ENCODE results near the gene BMP7.

The BMP7 gene

GRCh38 chr20:57190536-57191264 lies 75.7 kb downstream of the BMP7 start:
- no peak for DNase-seq (ENCODE audit: low read depth)

DNA sequence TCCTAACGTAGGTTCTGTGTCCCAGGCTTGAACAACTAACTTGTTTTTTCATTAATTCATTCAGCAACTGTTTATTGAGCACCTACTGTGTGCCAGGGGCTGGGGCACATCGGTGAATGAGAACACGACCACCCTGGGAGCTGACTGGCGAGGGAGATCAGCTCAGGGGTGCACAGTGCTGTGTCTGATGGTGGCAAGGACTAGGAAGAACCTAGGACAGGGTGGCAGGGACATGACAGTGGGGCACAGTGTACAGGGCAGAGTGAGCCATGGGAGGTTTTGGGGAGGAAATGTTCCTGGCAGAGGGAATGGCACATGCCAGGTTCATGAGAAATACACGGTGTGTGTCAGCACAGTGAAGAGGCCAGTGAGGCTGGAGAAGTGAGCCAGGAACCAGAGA lies 76.7 kb downstream of the BMP7 start:
- DNase-seq (ENCODE audit: low read depth): no peak

- no peak for DNase-seq (ENCODE audit: low read depth)
Measured at GRCh38 chr20:57188576-57189079, 77.8 kb downstream of the BMP7 start.

DNA sequence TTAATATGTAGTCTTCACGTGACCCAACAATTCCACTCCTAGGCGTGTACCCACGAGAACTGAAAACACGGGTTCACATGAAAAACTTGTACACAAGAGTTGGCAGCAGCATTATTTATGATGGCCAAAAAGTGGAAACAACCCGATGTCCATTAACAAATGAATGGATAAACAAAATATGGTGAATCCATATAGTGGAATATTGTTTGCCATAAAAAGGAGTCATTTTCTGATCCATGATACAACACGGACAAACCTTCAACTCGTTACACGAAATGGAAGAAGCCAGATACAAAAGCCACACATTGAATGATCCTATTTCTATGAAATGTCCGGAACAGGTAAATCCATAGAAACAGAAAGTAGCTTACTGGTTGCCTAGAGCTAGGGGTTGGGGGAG lies 78.4 kb downstream of the BMP7 start:
- DNase-seq (ENCODE audit: low read depth): no peak

- no peak for DNase-seq (ENCODE audit: low read depth)
Measured at GRCh38 chr20:57187068-57187634, 79.3 kb downstream of the BMP7 start.

DNA sequence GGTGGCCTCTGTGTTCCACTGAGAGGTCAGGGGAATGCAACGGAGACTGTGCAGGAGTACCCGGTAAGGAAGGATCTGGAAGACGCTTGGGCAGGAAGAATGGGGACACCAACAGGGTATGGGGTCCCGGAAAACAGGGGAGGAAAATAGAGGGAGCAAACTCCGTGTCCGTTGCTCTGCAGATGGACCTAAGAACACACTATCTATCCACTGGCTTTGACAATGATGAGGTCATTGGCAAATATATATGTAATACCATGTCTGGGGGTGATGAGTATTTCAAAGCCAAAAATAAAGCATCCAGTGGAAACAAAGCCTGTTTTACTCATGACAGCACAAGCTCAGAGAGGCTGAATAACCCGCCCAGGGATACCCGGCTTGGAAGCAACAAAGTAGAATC lies 80.2 kb downstream of the BMP7 start:
- DNase-seq (ENCODE audit: low read depth): no peak

DNA sequence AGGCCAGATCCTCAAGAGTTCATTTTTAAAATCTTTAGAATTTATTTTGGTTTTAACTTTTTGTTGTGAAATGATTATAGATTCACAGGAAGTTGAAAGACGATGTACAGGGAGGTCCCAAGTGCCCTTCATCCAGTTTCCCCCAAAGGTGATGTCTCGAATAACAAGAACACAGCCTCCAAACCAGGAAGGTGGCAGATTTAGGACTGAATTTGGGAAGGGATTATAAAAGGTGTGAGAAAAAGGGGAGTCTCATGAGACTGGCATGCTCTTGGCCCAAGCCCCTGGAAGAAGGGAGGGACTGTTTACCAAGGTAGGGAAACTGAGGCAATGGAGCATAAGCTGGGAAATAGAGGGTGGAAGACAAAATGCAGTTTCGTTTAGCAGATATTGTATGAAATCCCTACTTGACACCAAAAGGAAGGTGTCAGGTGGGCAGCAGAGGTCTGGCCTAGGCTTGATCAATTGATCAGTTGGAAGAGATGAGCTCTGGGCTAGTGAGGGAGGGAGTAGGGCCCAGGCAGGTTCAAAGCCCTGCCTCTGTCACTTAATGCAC lies 81.2 kb downstream of the BMP7 start:
- no peak for DNase-seq (ENCODE audit: low read depth)

GRCh38 chr20:57183457-57184009 lies 82.9 kb downstream of the BMP7 start:
- DNase-seq (ENCODE audit: low read depth): no peak

DNA sequence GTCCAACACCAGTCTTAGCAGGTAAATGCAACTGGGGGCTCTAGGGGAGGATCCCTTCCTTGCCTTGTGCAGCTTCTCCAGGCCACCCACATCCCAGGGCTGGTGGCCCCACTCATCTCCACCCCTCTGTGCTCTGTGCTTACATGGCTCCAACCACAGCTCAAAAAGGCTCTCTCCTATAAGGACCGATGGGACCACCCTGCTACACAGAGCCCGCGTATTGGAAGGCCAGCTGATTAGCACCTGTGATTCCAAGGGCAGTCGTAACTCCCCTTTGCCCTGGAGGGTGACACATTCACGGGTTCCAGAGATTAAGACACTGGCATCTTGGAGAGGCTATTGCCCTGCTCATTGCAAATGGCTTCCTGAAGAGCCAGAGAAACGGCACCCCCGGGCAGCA lies 84.8 kb downstream of the BMP7 start:
- DNase-seq (ENCODE audit: low read depth): no peak

- no peak for DNase-seq (ENCODE audit: low read depth)
Measured at GRCh38 chr20:57180954-57181353, 85.5 kb downstream of the BMP7 start.

DNA sequence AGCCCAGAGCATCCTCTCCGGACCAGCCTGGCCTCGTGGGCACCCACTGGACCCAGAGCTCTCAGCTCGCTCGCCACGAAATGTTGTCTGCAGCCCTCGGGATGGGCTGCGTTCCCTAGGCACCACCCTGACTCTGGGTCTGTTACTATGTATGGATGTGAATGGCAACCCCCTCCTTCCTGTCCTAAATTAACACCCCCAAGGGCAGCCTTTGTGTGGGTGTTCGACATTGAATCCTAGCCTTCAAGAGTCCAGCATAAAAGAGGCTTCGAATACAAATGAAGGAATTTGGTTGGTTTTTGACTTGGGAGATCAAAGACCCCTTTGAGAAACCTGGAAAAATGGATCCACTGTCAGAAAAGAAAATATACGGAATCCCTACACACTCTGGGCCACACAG lies 86.1 kb downstream of the BMP7 start:
- no peak for DNase-seq (ENCODE audit: low read depth)

DNA sequence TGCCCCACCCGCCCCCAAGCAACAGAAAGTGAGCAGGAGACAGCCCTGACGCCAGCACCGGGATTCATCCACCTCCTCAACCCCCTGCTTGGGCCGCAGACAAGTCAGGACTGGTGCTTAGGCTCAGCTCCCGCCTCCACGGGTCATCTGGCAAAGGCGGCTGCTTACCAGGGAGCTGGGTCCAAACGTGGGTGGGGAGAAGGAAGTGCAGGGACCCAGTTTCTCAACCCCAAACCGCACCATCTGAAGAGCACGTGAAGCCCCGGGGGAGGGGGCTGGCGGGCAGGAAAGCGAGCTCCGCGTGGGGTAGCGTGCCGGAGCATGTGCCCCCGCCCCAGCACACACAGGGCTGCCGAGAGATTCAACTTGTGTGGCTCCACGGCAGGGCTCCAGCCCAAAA lies 87.2 kb downstream of the BMP7 start:
- DNase-seq (ENCODE audit: low read depth): no peak

DNA sequence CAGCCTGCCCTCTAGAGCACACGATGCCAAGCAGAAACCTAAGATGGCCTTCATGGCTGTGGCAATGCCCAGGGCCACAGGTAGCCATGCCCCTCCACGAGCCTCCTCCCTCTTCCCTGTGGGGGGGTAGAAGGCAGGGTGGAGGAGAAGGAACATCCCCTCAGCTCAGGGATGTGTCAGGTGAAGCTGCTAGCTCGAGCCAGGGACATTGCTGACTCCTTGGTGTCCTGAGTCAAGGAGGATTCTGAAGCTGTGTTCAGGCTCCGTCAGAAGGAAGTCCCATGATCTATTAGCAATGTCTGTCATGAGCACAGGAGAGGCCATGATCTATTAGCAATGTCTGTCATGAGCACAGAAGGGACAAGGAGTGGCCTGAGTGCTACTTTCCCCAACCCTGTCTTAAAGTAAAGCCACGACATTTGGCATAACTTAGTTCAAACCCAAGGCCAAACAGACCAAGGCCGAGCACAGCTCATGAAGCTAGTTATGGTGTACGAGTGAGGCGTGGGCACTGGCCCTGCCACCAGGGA lies 87.8 kb downstream of the BMP7 start:
- DNase-seq (ENCODE audit: low read depth): no peak

- DNase-seq (ENCODE audit: low read depth): no peak
Measured at GRCh38 chr20:57177636-57178280, 88.7 kb downstream of the BMP7 start.

GRCh38 chr20:57176842-57177241 lies 89.6 kb downstream of the BMP7 start:
- no peak for DNase-seq (ENCODE audit: low read depth)

GRCh38 chr20:57175397-57176010 lies 90.9 kb downstream of the BMP7 start:
- no peak for DNase-seq (ENCODE audit: low read depth)

DNA sequence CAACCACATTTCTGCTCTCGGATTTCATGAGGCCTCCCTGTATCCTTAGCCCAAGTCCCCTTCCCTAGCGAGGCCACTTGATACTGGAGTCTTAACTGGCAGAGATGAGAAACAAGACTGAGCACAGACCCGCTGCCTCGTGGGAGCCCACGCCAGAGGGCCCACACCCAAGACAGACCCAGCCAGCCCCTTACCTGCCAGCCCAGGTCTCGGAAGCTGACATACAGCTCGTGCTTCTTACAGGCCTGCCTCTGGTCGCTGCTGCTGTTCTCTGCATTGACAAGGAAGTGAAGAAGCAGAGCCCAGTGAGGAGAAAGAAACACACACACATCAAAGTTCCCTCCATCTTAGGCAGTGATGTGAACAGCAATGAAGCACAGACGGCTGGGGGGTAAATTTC lies 91.7 kb downstream of the BMP7 start:
- no peak for DNase-seq (ENCODE audit: low read depth)

GRCh38 chr20:57173986-57174385 lies 92.5 kb downstream of the BMP7 start:
- no peak for DNase-seq (ENCODE audit: low read depth)

DNA sequence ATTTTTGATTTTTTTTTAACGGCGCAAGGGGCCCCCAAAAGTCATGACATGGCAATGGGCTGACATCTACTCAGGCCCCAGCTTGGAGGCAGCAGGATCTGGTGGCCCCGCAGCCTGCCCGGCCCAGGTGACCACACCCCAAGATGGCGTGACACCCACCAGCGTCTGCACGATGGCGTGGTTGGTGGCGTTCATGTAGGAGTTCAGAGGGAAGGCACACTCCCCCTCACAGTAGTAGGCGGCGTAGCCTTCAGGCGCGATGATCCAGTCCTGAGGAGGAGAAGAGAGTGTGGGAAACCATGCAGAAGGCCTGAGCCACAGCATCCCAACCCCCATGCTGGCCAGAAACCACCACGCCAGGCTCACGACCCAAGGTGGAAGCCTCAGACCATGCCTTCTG lies 93.4 kb downstream of the BMP7 start:
- no peak for DNase-seq (ENCODE audit: low read depth)

GRCh38 chr20:57170343-57170742 lies 96.1 kb downstream of the BMP7 start:
- no peak for DNase-seq (ENCODE audit: low read depth)

GRCh38 chr20:57169162-57169561 lies 97.3 kb downstream of the BMP7 start:
- DNase-seq (ENCODE audit: low read depth): no peak
